Measurements from ENCODE around the gene CORO1C. TPM values are rescaled to one million over a fixed set of nuclear protein-coding genes. Genes with fewer than 3 reads are reported as not detected.

Gene CORO1C
- total RNA-seq, 1 experiment from 2014 or later, result 138 TPM

GRCh38 chr12:108766294-108766693 is 35.0 kb upstream of the CORO1C start:
- H4K20me1 ChIP-seq (ENCODE audit: insufficient read depth), result no peaks in the 10 kb centered on the region
- RAD21 ChIA-PET (ENCODE audit: low non-redundant PET in 1 of 2, low total read pairs in 2 of 2, uncharacterized antibody in 2 of 2, unreplicated experiment in 2 of 2), result no interaction called here
- no peak overlapping the region for H3K4me2 ChIP-seq (ENCODE audit: low read length)
- no peak overlapping the region for H3K4me3 ChIP-seq (replicated peaks in 1 of 2; ENCODE audit: low read depth in 1 of 2, low read length in 2 of 2)
- peaks cover 5 to 13% of the 10 kb centered on the region in 2 experiments for H3K4me1 ChIP-seq (ENCODE audit: control insufficient read depth in 1 of 2, insufficient read depth in 2 of 2, low read length in 2 of 2)
- no peak overlapping the region for H3K9ac ChIP-seq (ENCODE audit: low read length)
- H2AFZ ChIP-seq (ENCODE audit: low read depth, low read length, poor library complexity, severe bottlenecking), result no peak overlapping the region
- POLR2A ChIA-PET, result no interaction called here
- H3K36me3 ChIP-seq (ENCODE audit: control insufficient read depth in 1 of 2, insufficient read depth in 2 of 2, low read length in 2 of 2), result no peaks in the 10 kb centered on the region
- intact Hi-C loops (cut with micrococcal nuclease), result no loop called here
- H3K9me2 ChIP-seq (ENCODE audit: insufficient read depth), result no peaks in the 10 kb centered on the region
- BruUV-seq (replicated peaks), result no TSS peak
- CTCF ChIA-PET, result no interaction called here
- no peaks in the 10 kb centered on the region for H3K27me3 ChIP-seq (ENCODE audit: insufficient read depth, low read length)
- H3K9me3 ChIP-seq (ENCODE audit: control insufficient read depth in 1 of 2, insufficient read depth in 1 of 2, low read depth in 1 of 2, low read length in 2 of 2), result no peaks in the 10 kb centered on the region
- TF ChIP-seq POLR2AphosphoS5 (IDR thresholded peaks at IDR 0.05; ENCODE audit: low read depth, low read length), result no peak
- TF ChIP-seq ZBTB33 (IDR thresholded peaks at IDR 0.05; ENCODE audit: extremely low read depth, insufficient replicate concordance, low read length), result no peak
- no peak for TF ChIP-seq JUND (IDR thresholded peaks at IDR 0.05)
- no peak for TF ChIP-seq CBX3 (IDR thresholded peaks at IDR 0.05; ENCODE audit: low read depth)
- TF ChIP-seq ELF1 (IDR thresholded peaks at IDR 0.05; ENCODE audit: borderline replicate concordance, low read depth), result no peak
- no peak for TF ChIP-seq ZFX (IDR thresholded peaks at IDR 0.05)
- TF ChIP-seq POLR2A (IDR thresholded peaks at IDR 0.05; ENCODE audit: borderline replicate concordance, extremely low read depth, insufficient read depth, insufficient read length), result no peak
- no peak for TF ChIP-seq SIN3A (IDR thresholded peaks at IDR 0.05; ENCODE audit: low read depth)
- no peak for TF ChIP-seq MAX (IDR thresholded peaks at IDR 0.05)
- no peak for TF ChIP-seq ATF3 (IDR thresholded peaks at IDR 0.05)
- no peaks in the 10 kb centered on the region for H3K79me2 ChIP-seq (ENCODE audit: insufficient read depth, low read length)
- DNase-seq (ENCODE audit: low read depth, low spot score), result no peak
- no peak for ATAC-seq
- no peak overlapping the region for H3K27ac ChIP-seq (ENCODE audit: low read depth, low read length)

Data from HCT116 (cell line).